NCI-H1092 (cell line): ENCODE data around the gene GABPB1.

Experiments
- DNase-seq: peaks from one replicate; lab custom pipeline; 2025; lab: John Stamatoyannopoulos, UW

Gene GABPB1

DNA sequence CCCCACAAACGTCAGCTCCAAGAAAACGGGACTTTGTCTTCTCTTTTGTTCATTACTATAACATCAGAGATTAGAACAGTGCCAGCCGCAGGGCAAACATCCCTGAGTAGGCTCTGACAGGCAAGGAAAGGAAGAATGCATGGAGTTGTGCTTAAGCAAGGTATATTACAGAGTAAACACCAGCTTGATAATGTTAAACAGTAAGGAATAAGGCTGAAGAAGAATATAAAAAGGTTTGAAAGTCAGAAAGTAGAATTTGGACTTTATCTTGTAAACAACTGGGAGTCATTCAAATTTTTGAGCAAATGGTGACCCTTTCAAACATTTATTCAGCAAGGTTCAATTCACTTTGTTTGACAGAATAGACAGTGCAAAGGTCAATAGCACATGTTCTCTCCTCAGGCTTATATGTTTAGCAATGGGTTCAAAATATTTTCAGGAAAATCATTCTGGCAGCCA is 11.0 kb downstream of the GABPB1 start:
- DNase-seq, result no peak

DNA sequence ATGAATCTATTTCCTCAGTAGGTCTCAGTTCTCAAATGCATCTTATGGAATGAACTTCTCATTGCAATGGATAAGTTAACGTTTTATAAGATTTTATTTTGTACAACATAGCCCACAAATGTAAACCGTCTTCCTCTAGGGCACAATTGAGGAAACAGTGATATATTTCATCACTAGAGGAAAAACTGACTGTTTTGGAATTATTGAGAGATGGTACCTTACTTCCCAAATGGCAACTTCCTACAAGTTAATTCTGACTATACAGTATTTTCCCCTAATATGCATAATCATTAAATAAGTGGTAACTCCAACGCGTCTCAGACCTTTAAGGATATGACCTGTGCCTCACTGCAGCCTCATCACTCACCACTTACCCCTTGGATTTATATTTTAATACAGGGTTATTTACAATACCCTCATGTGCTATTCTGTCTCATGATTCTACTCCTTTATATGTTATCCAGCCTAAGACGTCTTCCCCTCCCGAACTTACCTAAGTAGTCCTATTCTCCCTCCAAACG is 13.3 kb downstream of the GABPB1 start:
- DNase-seq, result no peak

DNA sequence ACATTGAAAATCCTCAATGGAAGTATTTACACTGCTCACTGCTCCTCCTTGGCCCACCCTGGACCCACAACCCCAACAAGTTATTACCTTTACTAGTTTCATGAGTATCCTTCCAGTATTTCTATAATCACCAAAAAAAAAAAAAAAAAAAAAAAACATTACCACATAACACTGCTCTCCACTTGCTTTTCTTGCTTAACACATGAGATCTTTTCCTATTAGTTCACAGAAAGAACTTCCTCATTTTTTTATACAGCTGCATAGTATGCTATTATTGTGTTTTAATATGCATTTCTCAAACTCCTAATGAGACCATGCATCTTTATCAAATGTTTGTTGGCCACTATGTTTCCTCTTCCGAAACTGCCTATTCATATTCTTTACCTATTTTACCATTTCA is 14.6 kb downstream of the GABPB1 start:
- DNase-seq, result no peak

DNA sequence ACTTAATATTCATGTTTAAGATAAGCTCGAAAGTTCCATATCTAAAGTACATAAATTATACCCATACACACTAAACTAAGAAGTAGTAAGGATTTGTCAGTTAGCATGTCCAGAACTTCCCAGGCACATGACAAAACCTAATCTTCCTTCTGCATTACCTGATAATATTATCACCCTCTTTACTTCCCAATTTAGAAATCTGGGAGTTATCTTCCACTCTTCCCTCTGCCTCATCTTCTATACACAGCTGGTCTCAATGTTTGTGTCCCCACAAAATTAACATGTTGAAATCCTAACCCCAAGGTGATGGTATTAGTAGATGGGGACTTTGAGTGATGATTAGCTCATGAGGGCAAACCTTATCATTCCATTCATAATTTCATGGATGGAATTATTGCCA is 15.3 kb downstream of the GABPB1 start:
- DNase-seq, result no peak

DNA sequence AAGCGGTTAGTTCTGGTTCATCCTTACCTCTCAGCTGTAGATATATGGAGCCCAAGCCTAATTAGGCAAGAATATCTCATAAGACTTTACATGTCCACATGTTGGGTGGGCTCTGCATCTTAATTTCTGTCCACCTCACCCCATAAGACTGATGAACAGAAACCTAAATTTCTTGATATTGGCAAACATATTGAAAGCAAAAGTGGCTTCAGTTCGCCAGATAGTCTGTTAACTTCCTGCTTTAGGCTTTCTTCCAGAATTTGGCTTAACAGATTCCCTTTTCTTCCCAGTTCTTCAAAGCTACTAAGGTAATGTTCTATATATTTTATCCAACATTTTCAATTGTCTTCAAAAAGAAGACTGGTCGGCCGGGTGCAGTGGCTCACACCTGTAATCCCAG is 19.7 kb downstream of the GABPB1 start:
- DNase-seq, result no peak

DNA sequence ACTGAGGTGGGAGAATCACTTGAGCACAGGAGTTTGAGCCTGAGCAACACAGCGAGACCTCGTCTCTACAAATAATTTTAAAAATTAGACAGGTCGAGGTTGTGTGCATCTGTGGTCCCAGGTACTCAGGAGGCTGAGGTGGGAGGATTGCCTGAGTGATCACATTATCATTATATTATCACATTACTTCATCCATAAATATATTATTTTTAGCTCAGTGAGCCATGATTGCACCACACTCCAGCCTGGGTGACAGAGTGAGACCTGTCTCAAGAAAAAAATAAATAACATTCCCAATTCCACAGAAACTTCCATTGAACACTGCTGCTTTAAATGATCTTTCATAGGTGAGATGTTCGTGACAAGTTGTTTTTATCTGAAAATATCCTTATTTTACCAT is 21.8 kb downstream of the GABPB1 start:
- DNase-seq, result no peak

DNA sequence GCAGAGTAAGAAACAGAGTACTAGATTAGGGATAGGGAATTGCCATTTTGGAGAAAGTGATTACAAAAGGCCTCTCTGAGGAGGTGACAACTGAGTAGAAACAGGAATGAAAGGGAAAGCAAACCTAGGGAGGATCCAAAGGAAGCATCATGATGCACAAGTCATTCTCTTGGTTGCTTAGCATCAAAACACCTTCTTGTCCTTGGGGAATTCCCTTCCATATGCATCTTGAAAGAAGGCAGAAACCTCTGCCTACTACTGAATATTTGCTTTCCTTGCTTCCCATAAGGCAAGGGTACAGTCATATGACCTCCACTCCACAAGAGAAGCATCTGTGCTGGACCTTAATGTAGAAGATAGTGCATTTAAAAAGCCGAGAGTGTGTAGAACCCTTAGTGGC is 24.1 kb downstream of the GABPB1 start:
- DNase-seq, result no peak

DNA sequence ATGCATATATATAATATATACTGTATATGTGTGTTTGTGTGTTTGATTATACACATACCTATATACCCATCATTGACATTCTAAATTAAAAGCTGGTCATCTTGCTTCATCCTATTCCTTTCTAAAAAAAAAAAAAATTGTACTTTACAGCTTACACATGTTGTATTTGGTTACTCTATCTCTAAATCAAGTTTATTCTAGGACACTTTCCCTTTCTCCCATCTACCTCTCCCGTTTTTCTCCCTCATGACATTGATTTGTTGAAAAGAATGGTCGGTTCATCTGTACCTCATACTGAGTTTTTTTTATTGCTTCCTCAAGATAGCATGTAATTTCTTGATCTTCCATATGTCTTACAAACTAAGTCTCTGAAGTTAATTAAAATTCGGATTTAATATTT is 26.9 kb downstream of the GABPB1 start:
- no peak for DNase-seq

DNA sequence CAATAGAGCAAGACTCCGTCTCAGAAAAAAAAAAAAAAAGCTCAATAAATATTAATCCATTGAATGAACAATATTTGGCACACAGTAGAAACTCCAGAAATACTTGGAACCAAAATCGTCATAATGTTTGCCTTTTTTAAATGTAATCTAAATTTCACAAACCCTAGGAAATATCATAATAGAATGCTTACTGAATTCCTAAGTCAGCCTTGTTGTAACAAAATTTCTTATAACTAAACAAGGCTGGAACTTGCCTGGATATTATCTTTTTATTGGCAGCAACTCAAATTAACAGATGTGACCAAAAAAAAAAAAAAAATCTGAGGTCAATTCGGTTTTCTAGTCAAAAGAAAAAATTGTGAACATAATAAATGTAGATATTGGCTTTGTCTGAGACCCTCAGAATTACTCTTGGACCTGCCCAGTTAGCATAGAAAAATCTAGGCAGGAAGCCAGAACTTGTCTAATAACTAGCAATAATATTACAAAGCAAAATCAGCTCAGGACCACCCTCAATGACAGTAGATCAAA is 33.3 kb downstream of the GABPB1 start:
- no peak for DNase-seq

DNA sequence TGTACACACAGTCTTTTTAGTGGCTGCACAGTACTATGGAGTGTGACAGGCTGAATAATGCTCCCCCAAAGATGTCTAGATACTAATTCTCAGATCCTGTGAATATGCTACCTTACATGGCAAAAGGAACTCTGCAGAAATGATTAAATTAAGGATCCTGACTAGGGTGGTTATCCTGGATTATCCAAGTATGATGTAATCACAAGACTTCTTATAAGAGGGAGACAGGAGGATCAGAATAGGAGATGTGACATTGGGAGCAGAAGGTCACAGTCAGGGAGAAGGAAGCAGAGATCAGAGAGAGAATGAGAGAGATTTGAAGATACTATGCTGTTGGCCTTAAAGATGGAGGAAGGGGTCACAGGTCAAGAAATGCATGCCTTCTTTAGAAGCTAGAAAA is 34.5 kb downstream of the GABPB1 start:
- no peak for DNase-seq

DNA sequence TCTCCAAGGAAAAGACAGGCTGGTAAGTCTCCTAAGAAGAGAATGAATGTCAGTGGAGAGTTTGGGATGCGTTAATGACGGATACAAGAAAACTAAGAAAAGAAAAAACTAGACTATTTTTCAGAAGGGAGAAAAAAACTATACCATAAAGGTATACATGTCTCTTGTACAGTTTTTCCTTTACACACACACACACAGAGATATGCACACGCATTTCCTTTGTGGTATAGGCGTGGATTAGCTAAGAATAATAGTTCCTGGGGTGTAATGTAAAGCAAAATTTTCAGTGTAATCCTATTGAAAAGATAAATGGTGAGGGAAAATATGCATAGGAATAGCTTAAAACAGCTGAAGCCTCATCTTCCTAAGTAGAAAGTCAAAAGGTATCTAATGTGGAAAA is 36.3 kb downstream of the GABPB1 start:
- no peak for DNase-seq

DNA sequence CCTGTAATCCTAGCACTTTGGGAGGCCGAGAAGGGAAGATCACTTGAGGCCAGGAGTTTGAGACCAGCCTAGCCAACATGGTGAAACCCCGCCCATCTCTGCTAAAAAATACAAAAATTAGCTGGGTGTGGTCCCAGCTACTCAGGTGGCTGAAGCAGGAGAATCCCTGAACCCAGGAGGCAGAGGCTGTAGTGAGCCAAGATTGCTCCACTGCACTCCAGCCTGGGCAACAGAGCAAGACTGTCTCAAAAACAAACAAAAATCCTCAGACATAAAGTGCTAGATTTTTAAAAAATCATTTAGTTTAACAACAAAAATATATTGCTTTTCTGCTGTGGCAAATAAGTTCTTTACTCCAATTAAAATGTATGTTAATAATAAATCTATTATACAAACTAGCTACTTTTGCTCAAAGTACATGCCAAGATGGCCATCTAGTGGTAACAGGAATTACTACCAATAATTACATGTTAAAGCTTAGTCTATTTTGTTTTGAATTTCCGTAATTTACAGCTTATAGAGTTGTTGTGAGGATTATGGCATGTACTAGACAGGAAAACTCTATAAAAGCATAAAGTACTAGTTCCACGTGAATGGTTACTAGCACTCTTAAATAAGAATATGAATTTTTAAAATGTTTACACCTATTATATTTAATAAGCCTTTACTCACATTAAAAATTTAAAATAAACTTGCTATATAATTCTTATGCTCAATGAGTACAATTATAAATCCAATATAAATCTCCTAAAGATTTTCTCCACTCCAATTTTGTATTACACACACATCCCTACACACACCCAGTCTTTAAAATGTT is 39.0 kb downstream of the GABPB1 start:
- DNase-seq, result peak; percentile 0

DNA sequence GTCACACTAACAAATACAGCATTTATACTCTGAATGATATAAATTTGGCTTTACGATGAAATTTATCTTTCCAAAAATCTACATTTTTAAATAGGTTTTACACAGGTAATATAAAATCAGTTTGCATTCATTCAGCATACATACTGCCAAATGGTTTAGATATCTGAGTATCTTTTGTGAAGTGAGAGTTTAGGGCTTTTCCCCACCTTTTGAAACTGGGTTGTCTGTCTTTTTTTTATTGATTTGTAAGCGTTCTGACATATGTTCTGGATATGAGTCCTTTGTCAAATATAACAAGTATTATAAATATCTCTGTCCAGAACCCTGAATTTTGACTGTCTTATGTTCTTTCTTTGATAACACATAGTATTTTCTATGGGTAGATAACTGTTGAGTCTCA is 42.4 kb downstream of the GABPB1 start:
- DNase-seq, result no peak

DNA sequence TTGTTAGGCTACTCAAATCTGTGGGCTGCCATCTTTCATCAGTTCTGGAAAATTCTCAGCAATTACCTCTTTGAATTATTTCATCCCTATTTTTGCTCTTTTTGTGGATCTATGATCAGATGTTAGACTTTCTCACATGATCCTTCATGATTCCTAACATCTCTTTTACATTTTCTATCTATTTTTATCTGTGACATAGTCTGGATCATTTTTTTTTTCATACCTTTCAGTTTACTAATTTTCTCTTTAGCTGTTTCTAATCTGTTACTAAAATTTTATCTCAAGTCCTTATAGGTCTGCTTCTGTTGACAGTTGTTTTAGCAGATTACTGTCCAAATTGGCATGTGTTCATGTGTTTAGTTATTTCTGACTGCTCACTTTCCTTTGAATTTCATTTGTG is 47.2 kb downstream of the GABPB1 start:
- no peak for DNase-seq

DNA sequence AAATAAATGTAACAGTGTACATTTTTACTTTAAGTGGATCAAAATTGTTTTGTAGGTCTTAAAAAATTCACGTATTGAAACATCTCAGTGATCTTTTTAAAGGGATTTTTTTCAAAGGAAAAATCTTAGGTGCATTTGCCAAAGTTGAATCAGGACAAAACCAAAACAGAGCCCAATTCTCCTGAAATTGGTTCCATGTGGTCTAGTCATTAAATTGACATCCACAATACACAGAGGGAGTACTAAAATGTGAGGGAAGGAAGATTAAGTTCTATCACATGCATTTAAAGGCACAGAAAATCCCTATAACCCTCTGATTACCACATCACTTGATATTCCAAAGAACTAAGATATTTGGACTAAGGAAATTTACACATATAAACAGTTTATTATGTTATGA is 50.2 kb downstream of the GABPB1 start:
- DNase-seq, result no peak

DNA sequence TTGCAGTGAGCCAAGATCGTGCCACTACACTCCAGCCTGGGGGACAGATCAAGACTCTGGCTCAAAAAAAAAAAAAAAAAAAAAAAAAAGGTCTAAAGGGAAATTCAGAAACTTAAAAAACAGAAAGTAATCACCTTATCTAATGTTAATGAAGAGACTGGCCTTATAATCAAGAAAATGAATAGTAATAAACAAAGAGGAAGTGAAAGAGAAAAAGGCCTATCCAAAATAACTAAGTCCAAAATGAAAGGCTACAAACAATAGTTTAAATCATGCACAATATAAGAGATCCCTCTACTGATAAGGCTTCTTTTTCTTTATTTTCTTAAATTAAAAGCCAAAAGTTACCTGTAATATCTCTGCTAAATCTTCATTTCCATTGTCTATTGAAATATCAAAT is 52.4 kb downstream of the GABPB1 start:
- DNase-seq, result no peak

DNA sequence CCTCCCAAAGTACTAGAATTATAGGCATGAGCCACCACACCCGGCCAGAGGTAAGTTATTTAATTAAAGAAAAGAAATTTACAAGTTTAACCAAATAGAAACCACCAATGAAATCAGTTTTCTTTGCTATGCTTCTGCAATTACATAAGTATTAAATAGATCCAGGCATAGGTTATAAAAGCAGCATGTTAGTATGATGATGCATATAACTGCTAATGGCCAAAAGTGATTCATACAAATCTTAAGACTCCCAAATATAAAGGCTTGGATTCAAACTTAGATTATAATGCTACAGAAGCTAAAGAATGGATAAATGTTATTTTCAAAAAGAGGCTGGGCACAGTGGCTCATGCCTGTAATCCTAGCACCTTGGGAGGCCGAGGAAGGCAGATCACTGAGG is 56.7 kb downstream of the GABPB1 start:
- DNase-seq, result no peak

DNA sequence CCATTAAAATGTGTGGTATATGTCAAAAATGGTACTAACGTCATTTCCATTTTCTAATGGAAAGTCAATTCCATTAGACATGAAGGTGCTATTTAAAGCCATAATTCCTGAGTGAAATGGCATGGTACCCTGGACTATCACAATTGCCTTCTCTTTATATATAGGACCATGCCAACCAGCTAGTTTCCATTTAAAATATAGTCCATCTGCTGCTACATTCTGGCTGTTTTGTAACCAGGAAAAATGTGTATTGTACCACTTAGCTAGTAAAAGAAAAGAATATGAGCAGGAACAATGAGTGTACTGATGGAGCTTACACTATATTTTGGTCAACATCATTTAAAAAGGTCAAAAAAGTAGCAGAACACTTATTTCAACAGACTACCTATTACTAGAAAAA is 59.0 kb downstream of the GABPB1 start:
- no peak for DNase-seq

DNA sequence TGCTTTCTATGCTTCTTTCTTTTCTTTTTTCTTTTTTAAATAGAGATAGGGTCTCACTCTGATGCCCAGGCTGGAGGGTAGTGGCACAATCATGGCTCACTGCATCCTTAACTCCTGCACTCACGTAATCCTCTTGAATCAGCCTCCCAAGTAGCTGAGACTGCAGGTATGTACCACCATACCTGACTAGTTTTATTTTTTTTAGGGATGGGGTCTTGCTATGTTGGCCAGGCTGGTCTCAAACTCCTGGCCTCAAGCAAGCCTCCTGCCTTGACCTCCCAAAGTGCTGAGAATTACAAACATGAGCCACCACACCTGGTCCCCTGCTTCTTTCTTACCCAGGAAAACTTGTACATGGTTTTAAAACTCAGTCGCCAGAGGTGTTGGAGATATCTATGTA is 65.2 kb downstream of the GABPB1 start:
- no peak for DNase-seq

DNA sequence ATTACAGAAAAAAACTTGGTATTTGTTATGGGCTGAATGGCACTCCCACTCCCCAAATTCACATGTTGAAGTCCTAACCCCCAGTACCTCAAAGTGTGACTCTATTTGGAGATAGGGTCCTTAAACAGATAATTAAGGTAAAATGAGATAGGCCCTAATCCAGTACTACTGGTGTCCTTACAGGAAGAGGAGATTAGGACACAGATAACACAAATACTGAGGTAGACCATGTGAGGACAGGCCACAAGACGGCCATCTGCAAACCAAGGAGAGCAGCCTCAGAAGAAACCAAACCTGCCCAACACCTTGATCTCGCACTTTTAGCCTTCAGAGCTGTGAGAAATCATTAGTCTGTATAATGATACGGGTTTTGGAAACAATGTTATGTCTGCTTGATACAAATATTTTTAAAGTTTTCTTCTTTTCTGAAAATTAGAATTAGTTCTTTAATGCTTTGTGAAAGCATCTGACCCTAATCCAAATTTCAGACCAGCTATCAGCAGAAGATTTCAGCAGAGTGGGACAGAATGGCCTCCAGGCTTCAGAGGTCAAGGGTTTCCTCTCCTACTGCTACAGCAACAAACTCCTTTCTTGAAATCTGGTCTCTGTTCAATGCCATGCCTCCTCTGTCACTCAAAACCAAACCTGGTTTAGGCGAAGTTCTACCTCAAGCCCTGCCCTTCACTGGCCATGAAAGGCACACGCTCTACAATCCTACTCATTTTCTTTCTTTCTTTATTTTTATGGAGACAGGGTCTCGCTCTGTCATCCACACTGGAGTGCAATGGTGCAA is 67.5 kb downstream of the GABPB1 start:
- DNase-seq, result no peak

DNA sequence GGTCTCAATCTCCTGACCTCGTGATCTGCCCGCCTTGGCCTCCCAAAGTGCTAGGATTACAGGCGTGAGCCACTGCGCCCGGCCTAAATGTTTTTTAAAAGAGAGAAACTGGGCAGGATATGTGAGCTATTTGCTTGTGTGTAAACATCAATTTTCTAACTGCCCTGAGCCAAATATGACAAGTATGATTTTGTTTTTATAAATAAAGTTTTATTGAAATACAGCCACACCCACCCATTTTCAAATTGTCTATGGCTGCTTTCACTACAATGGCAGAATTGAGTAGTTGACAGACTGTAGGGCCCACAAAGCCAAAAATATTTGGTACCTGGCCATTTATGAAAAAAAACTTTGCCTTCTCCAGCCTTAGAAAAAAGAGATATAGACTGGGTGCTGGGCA is 73.6 kb downstream of the GABPB1 start:
- no peak for DNase-seq

DNA sequence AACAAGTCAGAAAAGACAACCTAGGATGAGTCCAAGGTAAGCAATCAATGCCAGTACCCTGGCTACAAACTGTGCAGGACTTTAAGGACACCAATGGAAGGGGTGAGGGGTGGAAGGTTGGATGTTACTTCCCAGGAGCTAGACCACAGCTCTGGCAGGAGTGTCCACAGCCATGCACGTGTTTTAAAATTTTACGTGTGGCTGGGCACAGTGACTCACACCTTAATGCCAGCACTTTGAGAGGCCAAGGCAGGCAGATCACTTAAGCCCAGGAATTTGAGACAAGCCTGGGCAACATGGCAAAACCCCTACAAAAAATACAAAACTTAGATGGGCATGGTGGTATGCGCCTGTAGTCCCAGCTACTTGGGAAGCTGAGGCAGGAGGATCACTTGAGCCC is 74.7 kb downstream of the GABPB1 start:
- DNase-seq, result no peak

DNA sequence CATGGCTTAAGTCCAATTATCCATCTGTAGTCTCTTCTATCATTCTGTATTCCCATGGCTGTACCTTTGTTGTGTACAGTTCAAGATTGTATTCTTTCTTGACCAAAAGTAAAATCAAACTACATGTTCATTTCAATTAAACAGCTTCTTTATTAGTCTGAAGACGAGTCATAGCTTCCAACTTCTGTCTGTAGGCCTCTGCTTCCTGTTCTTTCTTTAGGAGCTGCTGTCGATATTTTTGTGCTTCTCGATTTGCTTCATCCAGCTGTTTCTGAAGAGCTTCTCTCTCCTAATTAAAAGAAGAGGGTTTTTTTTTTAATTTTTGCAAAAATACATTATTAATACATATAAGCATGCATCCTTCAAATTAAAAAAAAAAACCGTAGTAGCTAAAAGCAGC is 76.5 kb downstream of the GABPB1 start:
- no peak for DNase-seq
